ENCODE data around the gene NQO2.
"Not testable (repeated sequence)": the region's sequence is repeated elsewhere in the genome, so short reads cannot be mapped to it uniquely, and the experiment has no call there.

GRCh38 chr6:2998249-2998997 lies 1.3 kb upstream of the NQO2 start:
- not testable (repeated sequence) for TF ChIP-seq POLR2AphosphoS5, POLR2A (IDR thresholded peaks at IDR 0.05)
- TF ChIP-seq CTCF (IDR thresholded peaks at IDR 0.05): peak; percentile 21 to 87 (median 72)

All from prostate gland (tissue), 2 donors.